ENCODE results near the gene C1orf122.

Gene C1orf122

DNA sequence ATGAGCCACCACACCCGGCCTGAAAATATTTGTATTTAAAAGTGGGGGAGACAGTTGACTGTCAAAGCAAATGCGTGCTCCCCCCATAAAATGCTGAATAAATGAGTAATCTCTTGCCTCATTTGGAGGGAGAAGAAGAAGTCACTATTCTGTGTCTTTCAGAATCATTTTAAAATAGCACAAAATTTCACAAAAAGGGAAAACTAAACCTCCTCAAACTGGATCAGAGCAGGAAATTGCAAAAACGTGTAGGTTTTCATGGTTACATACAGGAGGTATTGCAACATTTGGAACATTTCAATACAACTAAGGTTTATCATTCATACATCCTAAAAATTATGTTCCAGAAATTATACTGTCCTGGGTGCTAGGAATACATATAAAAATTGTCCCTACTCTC, 38.2 kb downstream of the C1orf122 start:
- no peak for DNase-seq (ENCODE audit: low spot score)

DNA sequence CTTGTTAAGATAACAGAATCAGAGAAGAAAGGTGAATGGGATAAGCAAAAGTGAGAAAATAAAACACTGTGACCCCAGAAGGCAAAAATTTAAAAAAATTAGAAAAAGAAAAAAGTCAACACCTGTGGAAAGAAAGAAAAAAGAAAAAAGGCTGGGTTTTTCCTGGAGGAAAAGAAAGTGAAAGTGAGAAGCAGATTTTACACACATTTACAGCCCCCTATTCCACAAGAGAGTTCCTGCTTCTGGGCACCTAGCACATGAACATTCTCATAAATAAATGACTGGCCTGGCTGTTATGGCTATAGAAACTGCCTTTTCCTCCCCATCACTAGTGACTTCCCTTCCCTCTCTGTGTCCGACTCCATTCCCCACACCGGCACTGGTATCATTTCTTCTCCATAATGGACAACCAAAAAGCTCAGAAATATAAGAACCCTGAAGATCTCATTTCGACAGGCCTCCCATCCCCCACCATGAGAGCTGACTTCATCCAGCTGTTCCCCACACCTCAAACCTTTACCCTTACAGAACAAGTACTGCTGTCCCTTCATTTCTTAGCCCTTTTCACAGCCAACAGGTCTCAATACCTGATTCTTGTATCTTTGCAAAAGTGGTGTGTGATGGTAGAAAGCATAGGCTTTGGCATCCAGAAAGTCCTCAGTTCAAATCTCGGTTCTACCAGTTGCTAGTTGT, 39.2 kb downstream of the C1orf122 start:
- no peak for DNase-seq (ENCODE audit: low spot score)

DNA sequence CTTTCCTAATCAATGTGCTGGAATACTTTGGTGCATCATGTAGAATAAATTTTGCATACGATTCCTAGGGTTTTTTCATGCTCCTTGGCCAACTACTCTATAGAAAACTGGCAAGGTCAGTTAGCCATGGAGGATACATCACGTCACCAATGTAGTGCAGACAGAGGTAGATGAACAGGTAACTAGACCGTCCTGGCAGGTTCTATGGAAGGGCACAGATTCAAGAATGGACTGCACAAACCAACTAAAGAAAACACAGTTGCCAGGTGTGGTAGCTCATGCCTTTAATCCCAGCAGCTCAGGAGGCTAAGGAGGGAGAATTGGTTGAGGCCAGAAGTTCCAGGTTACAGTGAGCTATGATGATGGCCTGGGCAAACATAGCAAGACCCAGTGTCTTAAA, 41.9 kb downstream of the C1orf122 start:
- DNase-seq (ENCODE audit: low spot score), result no peak

DNA sequence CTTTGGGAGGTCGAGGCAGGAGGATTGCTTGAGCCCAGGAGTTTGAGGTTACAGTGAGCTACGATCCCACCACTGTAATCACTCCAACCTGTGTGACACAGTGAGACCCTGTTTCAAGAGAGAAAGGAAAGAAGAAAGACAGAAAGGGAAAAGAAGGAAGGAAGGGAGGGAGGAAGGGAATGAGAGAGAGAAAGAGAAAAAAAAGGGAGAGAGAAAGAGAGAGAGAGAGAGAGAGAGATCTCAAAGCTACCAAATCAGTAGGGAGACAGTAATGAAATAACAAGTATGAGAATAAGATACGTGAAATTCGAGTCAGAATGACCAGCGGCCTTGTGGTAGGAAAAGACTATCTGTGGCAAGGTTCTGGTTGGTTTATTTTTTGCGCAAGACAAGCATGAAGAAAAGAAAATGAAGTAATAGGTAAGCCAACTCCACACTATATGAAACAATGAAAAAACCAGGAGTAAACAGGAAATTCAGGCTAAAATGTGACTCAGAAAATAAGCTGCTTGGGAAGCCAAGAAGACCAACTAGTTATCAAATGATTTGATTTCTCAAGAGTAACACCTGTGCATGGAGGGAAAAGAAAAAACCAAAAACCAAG, 42.9 kb downstream of the C1orf122 start:
- DNase-seq (ENCODE audit: low spot score), result no peak

DNA sequence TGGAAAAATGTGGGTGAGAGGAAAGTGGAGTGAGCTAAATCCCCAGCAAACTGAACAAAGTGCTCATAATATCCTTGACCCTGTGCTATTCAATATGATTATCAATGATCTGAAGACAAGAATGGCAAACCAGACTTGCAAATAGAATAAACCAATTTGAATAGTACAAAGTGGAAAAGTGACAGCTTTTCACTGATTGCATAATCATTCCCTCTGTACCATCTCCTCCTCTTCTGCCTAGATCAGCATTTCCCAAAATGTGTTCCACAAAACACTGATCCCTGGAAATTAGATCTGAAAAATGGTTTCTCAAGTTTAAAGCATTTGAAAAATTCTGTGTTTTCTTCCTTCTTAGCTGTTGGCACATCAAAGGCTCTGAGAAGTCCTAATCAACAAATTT, 43.7 kb downstream of the C1orf122 start:
- no peak for DNase-seq (ENCODE audit: low spot score)

DNA sequence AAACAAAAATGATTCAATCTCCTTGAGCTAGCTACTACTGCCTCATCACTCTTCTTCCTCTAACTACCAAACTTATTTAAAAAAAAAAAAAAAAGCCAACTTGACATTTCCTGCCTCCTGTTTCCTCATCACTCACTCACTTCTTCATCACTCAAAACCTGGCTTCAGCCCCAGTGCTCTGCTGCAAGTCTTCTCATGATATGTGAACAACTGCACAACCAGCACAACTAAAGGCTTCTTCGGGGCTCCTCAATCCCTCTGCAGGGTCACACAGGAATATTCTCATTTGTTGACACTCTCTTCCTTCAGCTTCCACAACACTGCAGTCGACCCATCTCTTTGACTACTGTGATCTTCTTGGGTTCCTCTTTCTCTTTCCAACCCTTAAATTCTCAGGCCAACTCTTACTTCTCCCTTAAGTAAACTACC, 44.2 kb downstream of the C1orf122 start:
- DNase-seq (ENCODE audit: low spot score), result no peak

DNA sequence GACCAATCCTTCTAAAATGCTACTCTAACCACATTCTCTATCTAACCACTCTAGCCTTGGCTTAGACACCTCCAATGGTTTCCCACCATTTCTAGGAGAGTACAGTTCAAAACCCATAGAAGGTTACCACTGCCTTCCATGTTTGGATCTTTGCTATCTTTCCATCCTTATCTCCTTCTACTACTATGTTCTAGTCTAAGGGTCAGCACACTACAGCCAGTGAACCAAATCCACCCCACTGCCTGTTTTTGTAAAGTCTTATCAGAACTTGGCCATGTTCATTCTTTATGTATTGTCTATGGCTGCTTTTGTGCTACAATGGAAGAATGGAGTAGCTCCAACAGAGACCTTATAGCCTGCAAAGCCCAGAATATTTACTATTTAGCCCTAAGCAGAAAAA, 45.6 kb downstream of the C1orf122 start:
- DNase-seq (ENCODE audit: low spot score), result no peak

DNA sequence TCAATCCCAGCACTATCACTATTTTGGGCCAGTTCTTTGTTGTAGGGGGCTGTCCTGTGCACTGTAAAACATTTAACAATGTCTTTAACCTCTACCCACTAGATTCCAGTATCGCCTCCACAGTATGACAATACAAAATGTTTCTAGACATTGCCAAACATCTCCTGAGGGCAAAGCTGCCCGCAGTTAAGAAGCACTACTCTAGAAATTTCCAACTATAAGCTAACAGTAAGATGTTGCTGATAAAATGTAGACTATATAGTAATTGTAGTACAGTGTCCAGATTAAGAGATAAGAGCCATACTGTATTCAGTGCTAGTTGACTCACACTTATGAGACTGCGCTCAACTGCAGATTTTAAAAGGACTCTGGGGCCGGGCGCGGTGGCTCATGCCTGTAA, 46.8 kb downstream of the C1orf122 start:
- no peak for DNase-seq (ENCODE audit: low spot score)

Measured in RKO (cell line).